GM20000 (cell line): ENCODE data around the gene FAM180A.

Source experiments
- DNase-seq: peaks from one replicate; pipeline ENCODE4 v3.0.0; 2012; ENCODE audit warnings: low spot score
- CTCF ChIP-seq: IDR thresholded peaks from 2 replicates; pipeline ENCODE4 v1.5.1; 2012; ENCODE audit warnings: mild to moderate bottlenecking, control low read depth; ENCODE audit errors: extremely low read depth, missing control alignments

The FAM180A gene

GRCh38 chr7:135790371-135790977 lies 41.9 kb upstream of the FAM180A start:
- TF ChIP-seq CTCF, result no peak
- DNase-seq, result no peak

- no peak for TF ChIP-seq CTCF
- DNase-seq, result no peak
Measured at GRCh38 chr7:135789956-135790355, 41.3 kb upstream of the FAM180A start.

DNA sequence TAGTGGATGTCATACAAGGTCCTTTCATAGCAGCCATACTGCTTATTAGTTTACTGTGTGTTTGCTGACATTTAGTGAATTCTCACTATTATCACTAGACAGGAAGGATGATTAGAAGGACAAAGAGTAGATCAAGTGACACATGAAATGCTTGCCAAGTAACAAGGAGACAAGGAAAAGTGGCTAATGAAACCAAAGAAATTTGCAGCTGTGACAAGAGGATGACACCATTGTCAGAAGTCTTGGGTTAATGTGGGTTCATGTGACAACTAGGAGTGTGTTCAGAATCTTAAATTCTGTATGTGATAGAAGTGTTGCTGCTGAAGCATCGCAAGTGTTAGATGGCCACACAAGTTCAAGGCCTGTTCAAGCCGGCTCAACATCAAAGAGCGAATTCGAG lies 40.8 kb upstream of the FAM180A start:
- no peak for TF ChIP-seq CTCF
- DNase-seq, result no peak

DNA sequence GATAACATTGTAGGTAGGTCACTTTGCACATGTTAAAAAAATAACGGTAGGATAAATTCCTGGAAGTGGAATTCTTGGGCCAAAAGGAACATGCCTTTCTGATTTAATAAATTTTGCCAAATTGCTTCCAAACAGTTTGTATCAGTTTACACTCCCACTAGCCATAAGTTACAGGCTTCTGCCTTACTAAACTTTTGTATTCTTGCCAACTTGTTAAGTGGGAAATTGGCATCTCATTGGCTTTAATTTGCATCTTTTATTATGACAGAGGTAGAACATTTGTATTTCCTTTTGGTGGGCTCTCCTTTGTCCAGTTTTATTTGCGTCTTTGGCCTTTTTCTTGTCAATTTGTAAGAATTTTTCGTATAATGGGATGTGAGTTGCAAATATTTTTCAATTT lies 38.3 kb upstream of the FAM180A start:
- DNase-seq, result no peak
- no peak for TF ChIP-seq CTCF

DNA sequence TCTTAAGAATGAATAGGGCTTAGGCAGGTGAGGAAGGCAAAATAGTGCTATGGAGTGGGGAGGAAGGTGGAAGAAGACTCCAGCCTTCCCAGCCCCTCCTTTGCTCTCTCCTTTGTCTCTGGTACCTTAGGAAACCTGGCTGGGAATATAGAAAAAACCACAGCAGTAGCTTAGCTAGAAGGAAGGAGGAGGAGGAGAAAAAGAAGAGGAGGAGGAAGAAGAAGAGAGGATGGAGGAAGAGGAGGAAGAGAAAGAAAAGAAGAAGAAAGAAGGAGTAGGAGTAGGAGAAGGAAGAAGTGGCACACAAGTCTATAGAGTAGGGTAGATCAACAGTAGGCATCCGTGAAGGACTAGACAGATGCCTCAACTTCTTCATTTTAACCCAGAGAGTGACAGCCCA lies 36.5 kb upstream of the FAM180A start:
- no peak for DNase-seq
- TF ChIP-seq CTCF, result no peak

GRCh38 chr7:135784013-135784412 lies 35.4 kb upstream of the FAM180A start:
- DNase-seq, result no peak
- no peak for TF ChIP-seq CTCF

GRCh38 chr7:135782801-135783200 lies 34.2 kb upstream of the FAM180A start:
- DNase-seq, result no peak
- no peak for TF ChIP-seq CTCF
